Natural killer cell treated with Interleukin-12 subunit alpha and Interleukin-12 subunit beta and Interleukin-15 and Interleukin-18, amount 100 ng/mL, for 72 hours (primary cell): ENCODE data around the gene FOXRED2. TPM values are rescaled to one million over a fixed set of nuclear protein-coding genes. Genes with fewer than 3 reads are reported as not detected.
A peak's percentile ranks its signal among the peaks of the same experiment; 100 is the strongest.
"Not testable (repeated sequence)": the region's sequence is repeated elsewhere in the genome, so short reads cannot be mapped to it uniquely, and the experiment has no call there.

Experiments used
- ATAC-seq, 2 donors: fragments of 150-1000 bp; cut with Tn5 transposase in 1 of 2; sonication (Bioruptor Pico), chemical (Tn5 transposase) in 1 of 2; 2 replicates each; pipeline ENCODE4 v1.10.0; 2021
- DNase-seq: peaks from one replicate; pipeline ENCODE4 v3.0.0; 2022; ENCODE audit warnings: low spot score
- H3K27ac Mint-ChIP-seq, 2 donors: 1 replicate in 1 of 2; 2 replicates in 1 of 2; pipeline ENCODE4 v1.8.0; 2022; ENCODE audit warnings: mixed read lengths in 2 of 2, mild to moderate bottlenecking in 1 of 2, moderate library complexity in 1 of 2
- H3K27me3 Mint-ChIP-seq, 2 donors: 1 replicate in 1 of 2; 2 replicates in 1 of 2; pipeline ENCODE4 v1.8.0; 2022; ENCODE audit warnings: mixed read lengths in 2 of 2
- H3K36me3 Mint-ChIP-seq: one replicate; pipeline ENCODE4 v1.8.0; 2022; ENCODE audit warnings: mixed read lengths
- H3K4me1 Mint-ChIP-seq, 2 donors: 1 replicate in 1 of 2; 2 replicates in 1 of 2; pipeline ENCODE4 v1.8.0; 2022; ENCODE audit warnings: low read depth in 2 of 2, mixed read lengths in 2 of 2, mild to moderate bottlenecking in 1 of 2
- H3K4me3 Mint-ChIP-seq: one replicate; pipeline ENCODE4 v1.8.0; 2022; ENCODE audit warnings: mixed read lengths
- H3K9me3 Mint-ChIP-seq: 2 replicates; pipeline ENCODE4 v1.8.0; 2022; ENCODE audit warnings: mixed read lengths
- total RNA-seq, 2 donors: library from RNA; stranded (reverse); gene quantifications; one replicate each; pipeline ENCODE4 v1.2.3, GENCODE V29; 2022

The FOXRED2 gene
- total RNA-seq, 2 donors from 2014 or later = 6.5 to 25.5 TPM

GRCh38 chr22:36536717-36537116 lies 29.9 kb upstream of the FOXRED2 start:
- H3K36me3 Mint-ChIP-seq = no peaks in the 10 kb centered on the region
- no peak overlapping the region for H3K4me3 Mint-ChIP-seq
- H3K27ac Mint-ChIP-seq = no peak overlapping the region
- DNase-seq (no peak), ATAC-seq (peak in 1 of 2 donors; percentile 24)
- H3K27me3 Mint-ChIP-seq = peaks cover 6 to 8% of the 10 kb centered on the region in 2 donors
- H3K4me1 Mint-ChIP-seq = no peaks in the 10 kb centered on the region
- no peaks in the 10 kb centered on the region for H3K9me3 Mint-ChIP-seq

GRCh38 chr22:36533320-36533719 lies 26.5 kb upstream of the FOXRED2 start:
- not testable (repeated sequence) for H3K9me3 Mint-ChIP-seq, H3K27me3 Mint-ChIP-seq, H3K36me3 Mint-ChIP-seq, ATAC-seq, DNase-seq, H3K27ac Mint-ChIP-seq, H3K4me1 Mint-ChIP-seq, H3K4me3 Mint-ChIP-seq

GRCh38 chr22:36532466-36532865 lies 25.6 kb upstream of the FOXRED2 start:
- Mint-ChIP-seq H3K27me3 (peaks cover 0 to 3% of the 10 kb centered on the region in 2 donors), H3K9me3 (no peaks in the 10 kb centered on the region), H3K27ac (peak overlapping the region; percentile 4 to 11), H3K4me1 (peaks cover 0 to 13% of the 10 kb centered on the region in 2 donors), H3K36me3 (no peaks in the 10 kb centered on the region), H3K4me3 (no peak overlapping the region)
- ATAC-seq (no peak), DNase-seq (no peak)

- peaks cover 0 to 3% of the 10 kb centered on the region in 2 donors for H3K27me3 Mint-ChIP-seq
- DNase-seq = peak; percentile 100
- H3K27ac Mint-ChIP-seq = peak within 1 kb of the TSS; percentile 97 to 98
- peaks cover 10 to 27% of the 10 kb centered on the region in 2 donors for H3K4me1 Mint-ChIP-seq
- no peaks in the 10 kb centered on the region for H3K9me3 Mint-ChIP-seq
- H3K36me3 Mint-ChIP-seq = peaks cover 18% of the 10 kb centered on the region
- peak within 1 kb of the TSS; percentile 95 for H3K4me3 Mint-ChIP-seq
- ATAC-seq = peak; percentile 97
These were observed 22.2 kb upstream of the FOXRED2 start, which contains the start of gene EIF3D for GRCh38 chr22:36528795-36529751. Gene EIF3D (minus strand): TSS chr22:36529166. CDS start chr22:36526121, 3,045 bp downstream.

GRCh38 chr22:36528341-36528740 lies 21.5 kb upstream of the FOXRED2 start:
- no peaks in the 10 kb centered on the region for H3K9me3 Mint-ChIP-seq
- no peak for DNase-seq
- H3K4me1 Mint-ChIP-seq = peaks cover 10 to 27% of the 10 kb centered on the region in 2 donors
- peaks cover 0 to 2% of the 10 kb centered on the region in 2 donors for H3K27me3 Mint-ChIP-seq
- peaks cover 24% of the 10 kb centered on the region for H3K36me3 Mint-ChIP-seq
- ATAC-seq = no peak
- H3K27ac Mint-ChIP-seq = peak overlapping the region; percentile 97 to 98
- peak overlapping the region; percentile 95 for H3K4me3 Mint-ChIP-seq

GRCh38 chr22:36522662-36523061 lies 15.8 kb upstream of the FOXRED2 start:
- DNase-seq = no peak
- Mint-ChIP-seq H3K4me1 (peaks cover 13 to 16% of the 10 kb centered on the region in 2 donors), H3K4me3 (no peak overlapping the region), H3K27me3 (no peaks in the 10 kb centered on the region), H3K36me3 (peaks cover 28% of the 10 kb centered on the region), H3K9me3 (no peaks in the 10 kb centered on the region), H3K27ac (no peak overlapping the region)
- no peak for ATAC-seq

- DNase-seq (no peak), ATAC-seq (no peak)
- peaks cover 0 to 6% of the 10 kb centered on the region in 2 donors for H3K4me1 Mint-ChIP-seq
- H3K27ac Mint-ChIP-seq = no peak overlapping the region
- no peak overlapping the region for H3K4me3 Mint-ChIP-seq
- no peaks in the 10 kb centered on the region for H3K9me3 Mint-ChIP-seq
- peaks cover 33% of the 10 kb centered on the region for H3K36me3 Mint-ChIP-seq
- no peaks in the 10 kb centered on the region for H3K27me3 Mint-ChIP-seq
These were observed 13.6 kb upstream of the FOXRED2 start for GRCh38 chr22:36520423-36520822.

GRCh38 chr22:36519906-36520305 lies 13.1 kb upstream of the FOXRED2 start:
- not testable (repeated sequence) for H3K9me3 Mint-ChIP-seq, H3K27me3 Mint-ChIP-seq, H3K4me3 Mint-ChIP-seq, ATAC-seq, DNase-seq, H3K4me1 Mint-ChIP-seq, H3K27ac Mint-ChIP-seq
- H3K36me3 Mint-ChIP-seq = peaks cover 31% of the 10 kb centered on the region

GRCh38 chr22:36514766-36515165 lies 7.9 kb upstream of the FOXRED2 start:
- no peaks in the 10 kb centered on the region for H3K27me3 Mint-ChIP-seq
- ATAC-seq = no peak
- no peak overlapping the region for H3K27ac Mint-ChIP-seq
- no peak for DNase-seq
- peaks cover 7% of the 10 kb centered on the region in 2 donors for H3K4me1 Mint-ChIP-seq
- H3K9me3 Mint-ChIP-seq = no peaks in the 10 kb centered on the region
- no peak overlapping the region for H3K4me3 Mint-ChIP-seq
- peaks cover 40% of the 10 kb centered on the region for H3K36me3 Mint-ChIP-seq

- no peak overlapping the region for H3K27ac Mint-ChIP-seq
- no peaks in the 10 kb centered on the region for H3K9me3 Mint-ChIP-seq
- H3K4me1 Mint-ChIP-seq = peaks cover 7% of the 10 kb centered on the region in 2 donors
- H3K27me3 Mint-ChIP-seq = no peaks in the 10 kb centered on the region
- no peak for DNase-seq
- no peak for ATAC-seq
- peaks cover 40% of the 10 kb centered on the region for H3K36me3 Mint-ChIP-seq
- no peak overlapping the region for H3K4me3 Mint-ChIP-seq
These were observed 6.2 kb upstream of the FOXRED2 start for GRCh38 chr22:36512991-36513390.

- no peak for DNase-seq
- Mint-ChIP-seq H3K4me1 (peaks cover 10 to 11% of the 10 kb centered on the region in 2 donors), H3K9me3 (no peaks in the 10 kb centered on the region), H3K36me3 (peaks cover 40% of the 10 kb centered on the region), H3K4me3 (no peak overlapping the region), H3K27me3 (no peaks in the 10 kb centered on the region), H3K27ac (no peak overlapping the region)
- ATAC-seq = no peak
These were observed 5.5 kb upstream of the FOXRED2 start for GRCh38 chr22:36512333-36512732.

- no peaks in the 10 kb centered on the region for H3K9me3 Mint-ChIP-seq
- DNase-seq = no peak
- H3K4me1 Mint-ChIP-seq = peaks cover 11 to 14% of the 10 kb centered on the region in 2 donors
- peaks cover 34% of the 10 kb centered on the region for H3K36me3 Mint-ChIP-seq
- peak overlapping the region; percentile 25 to 59 for H3K27ac Mint-ChIP-seq
- no peak for ATAC-seq
- no peak overlapping the region for H3K4me3 Mint-ChIP-seq
- no peaks in the 10 kb centered on the region for H3K27me3 Mint-ChIP-seq
These were observed 4.4 kb upstream of the FOXRED2 start for GRCh38 chr22:36510966-36511881.

- ATAC-seq (no peak), DNase-seq (no peak)
- H3K27me3 Mint-ChIP-seq = no peaks in the 10 kb centered on the region
- no peaks in the 10 kb centered on the region for H3K9me3 Mint-ChIP-seq
- H3K4me3 Mint-ChIP-seq = no peak overlapping the region
- peaks cover 11 to 14% of the 10 kb centered on the region in 2 donors for H3K4me1 Mint-ChIP-seq
- no peak overlapping the region for H3K27ac Mint-ChIP-seq
- peaks cover 27% of the 10 kb centered on the region for H3K36me3 Mint-ChIP-seq
These were observed 3.5 kb upstream of the FOXRED2 start for GRCh38 chr22:36510384-36510783.
